ENCODE measurements around the gene TCHHL1.

Gene TCHHL1

GRCh38 chr1:152089014-152089674 is at the start of gene TCHHL1:
TCHHL1 (minus strand) TSS chr1:152089064; CDS start chr1:152088143, 921 bp downstream.
- no peak for DNase-seq

- DNase-seq, result no peak
These were observed 48.4 kb upstream of the TCHHL1 start for GRCh38 chr1:152137215-152137614.

- no peak for DNase-seq
These were observed 41.3 kb upstream of the TCHHL1 start for GRCh38 chr1:152130186-152130585.

- no peak for DNase-seq
These were observed 38.8 kb upstream of the TCHHL1 start for GRCh38 chr1:152127673-152128072.

GRCh38 chr1:152125834-152126443 is 37.1 kb upstream of the TCHHL1 start:
- DNase-seq, result no peak

- DNase-seq, result no peak
These were observed 30.1 kb upstream of the TCHHL1 start for GRCh38 chr1:152118915-152119314.

GRCh38 chr1:152115344-152115743 is 26.5 kb upstream of the TCHHL1 start, which contains the start of gene TCHH:
TCHH (minus strand) TSS chr1:152115444; CDS start chr1:152114080, 1,364 bp downstream.
- DNase-seq, result no peak

GRCh38 chr1:152112885-152113432 is 24.1 kb upstream of the TCHHL1 start:
- no peak for DNase-seq

GRCh38 chr1:152112101-152112884 is 23.4 kb upstream of the TCHHL1 start:
- peak; percentile 15 for DNase-seq

GRCh38 chr1:152111515-152111968 is 22.7 kb upstream of the TCHHL1 start:
- peak; percentile 47 for DNase-seq

GRCh38 chr1:152110860-152111514 is 22.1 kb upstream of the TCHHL1 start:
- peak; percentile 37 for DNase-seq

- DNase-seq, result no peak
These were observed 21.5 kb upstream of the TCHHL1 start for GRCh38 chr1:152110365-152110859.

GRCh38 chr1:152109998-152110294 is 21.1 kb upstream of the TCHHL1 start:
- DNase-seq, result no peak

GRCh38 chr1:152109231-152109997 is 20.6 kb upstream of the TCHHL1 start:
- no peak for DNase-seq

GRCh38 chr1:152108882-152109222 is 20.0 kb upstream of the TCHHL1 start:
- no peak for DNase-seq

- no peak for DNase-seq
These were observed 19.4 kb upstream of the TCHHL1 start for GRCh38 chr1:152107984-152108881.

- no peak for DNase-seq
These were observed 18.4 kb upstream of the TCHHL1 start for GRCh38 chr1:152107031-152107983.

- no peak for DNase-seq
These were observed 16.0 kb upstream of the TCHHL1 start for GRCh38 chr1:152104854-152105253.

- DNase-seq, result no peak
These were observed 8.1 kb upstream of the TCHHL1 start for GRCh38 chr1:152096931-152097330.

GRCh38 chr1:152086760-152087159 is 2.1 kb downstream of the TCHHL1 start:
- no peak for DNase-seq
